Activated CD4-positive, alpha-beta T cell treated with anti-CD3 and anti-CD28 coated beads, Interleukin-2, amount 50 U/mL, for 4 hours (primary cell): Measurements from ENCODE around the gene ANKIB1.
A peak's percentile ranks its signal among the peaks of the same experiment; 100 is the strongest.
"Not testable (repeated sequence)": the region's sequence is repeated elsewhere in the genome, so short reads cannot be mapped to it uniquely, and the experiment has no call there.

Experiments
- DNase-seq, 2 experiments: peaks; one replicate each; pipeline ENCODE4 v3.0.0-alpha.2; 2020

ANKIB1 gene

GRCh38 chr7:92409357-92409756 lies 163.6 kb downstream of the ANKIB1 start:
- no peak for DNase-seq

- not testable (repeated sequence) for DNase-seq
Observed at GRCh38 chr7:92410162-92410561, 164.4 kb downstream of the ANKIB1 start.

- DNase-seq, result no peak
Observed at GRCh38 chr7:92412745-92413144, 167.0 kb downstream of the ANKIB1 start.

GRCh38 chr7:92413550-92413949 lies 167.8 kb downstream of the ANKIB1 start:
- no peak for DNase-seq

GRCh38 chr7:92415225-92415624 lies 169.5 kb downstream of the ANKIB1 start:
- no peak for DNase-seq

- no peak for DNase-seq
Observed at GRCh38 chr7:92417913-92418312, 172.1 kb downstream of the ANKIB1 start.

GRCh38 chr7:92421676-92422435 lies 176.1 kb downstream of the ANKIB1 start:
- DNase-seq, result no peak

GRCh38 chr7:92422926-92423325 lies 177.2 kb downstream of the ANKIB1 start:
- DNase-seq, result no peak

GRCh38 chr7:92423710-92424131 lies 177.9 kb downstream of the ANKIB1 start:
- no peak for DNase-seq

- no peak for DNase-seq
Observed at GRCh38 chr7:92425311-92425947, 179.7 kb downstream of the ANKIB1 start.

GRCh38 chr7:92427193-92427592 lies 181.4 kb downstream of the ANKIB1 start:
- no peak for DNase-seq

- no peak for DNase-seq
Observed at GRCh38 chr7:92432299-92432946, 186.6 kb downstream of the ANKIB1 start.

- no peak for DNase-seq
Observed at GRCh38 chr7:92433019-92433418, 187.2 kb downstream of the ANKIB1 start.

- DNase-seq, result no peak
Observed at GRCh38 chr7:92435542-92435941, 189.8 kb downstream of the ANKIB1 start.

- DNase-seq, result no peak
Observed at GRCh38 chr7:92436612-92437445, 191.1 kb downstream of the ANKIB1 start.

GRCh38 chr7:92437956-92438491 lies 192.2 kb downstream of the ANKIB1 start:
- DNase-seq, result no peak

GRCh38 chr7:92442720-92443119 lies 196.9 kb downstream of the ANKIB1 start:
- not testable (repeated sequence) for DNase-seq

GRCh38 chr7:92446869-92447344 lies 201.1 kb downstream of the ANKIB1 start:
- DNase-seq, result no peak

- DNase-seq, result peak; percentile 67 to 68
Observed at GRCh38 chr7:92447345-92448204, 201.8 kb downstream of the ANKIB1 start, which contains the start of gene GATAD1. Gene GATAD1, plus strand, starts transcription at chr7:92447482. Its CDS starts 248 bp downstream, at chr7:92447730.

- peak; percentile 53 to 58 for DNase-seq
Observed at GRCh38 chr7:92448205-92448747, 202.5 kb downstream of the ANKIB1 start.
